IPS DF 6.9 (cell line): Measurements from ENCODE around the gene SUPT3H.

Source experiments
- DNase-seq: peaks from one replicate; pipeline ENCODE4 v3.0.0-alpha.2; 2013; ENCODE audit warnings: low read depth, low spot score
- H3K27ac ChIP-seq: one replicate; pipeline ENCODE4 v1.5.1; 2013; ENCODE audit warnings: low read length, control low read depth
- H3K27me3 ChIP-seq: 2 replicates; pipeline ENCODE4 v1.6.1; 2013; ENCODE audit warnings: mild to moderate bottlenecking, low read length; ENCODE audit not compliant: control insufficient read depth, insufficient read depth
- H3K36me3 ChIP-seq: 2 replicates; pipeline ENCODE4 v1.6.1; 2013; ENCODE audit warnings: low read length; ENCODE audit not compliant: control insufficient read depth, insufficient read depth
- H3K4me1 ChIP-seq: 2 replicates; pipeline ENCODE4 v1.6.1; 2013; ENCODE audit warnings: low read length; ENCODE audit not compliant: control insufficient read depth, insufficient read depth
- H3K4me3 ChIP-seq: 2 replicates; pipeline ENCODE4 v1.5.1; 2013; ENCODE audit warnings: mild to moderate bottlenecking, low read length
- H3K9me3 ChIP-seq: 2 replicates; pipeline ENCODE4 v1.6.1; 2013; ENCODE audit warnings: low read length, inconsistent platforms; ENCODE audit not compliant: control insufficient read depth, insufficient read depth
- WGBS: extraction: QIAGEN DNeasy Blood & Tissue Kit; methylation state at CpG from one replicate; pipeline ENCODE4 v1.1.7; 2013; ENCODE audit warnings: mixed read lengths, missing lambda C conversion rate; ENCODE audit not compliant: insufficient read length, insufficient coverage; 5-methylcytosine and 5-hydroxymethylcytosine counted together

The SUPT3H gene

DNA sequence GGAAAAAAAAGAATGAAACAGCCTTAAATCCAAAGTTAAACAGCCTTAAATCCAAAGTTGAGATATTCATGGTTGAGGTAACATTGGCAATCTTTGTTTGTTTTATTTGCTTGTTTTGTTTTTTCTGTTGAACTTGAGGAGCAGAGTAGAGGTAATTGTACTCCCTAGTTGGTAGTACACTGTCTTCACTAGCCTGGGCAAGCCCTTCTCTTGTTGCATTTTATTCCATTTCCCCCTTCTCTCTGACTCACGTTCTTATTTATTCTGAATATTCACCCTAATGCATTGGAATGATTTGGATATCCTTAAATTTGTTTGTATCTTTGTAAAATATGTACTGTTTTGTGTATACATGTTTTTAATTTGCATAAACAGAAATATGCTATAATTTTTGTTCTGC is 592.6 kb downstream of the SUPT3H start:
- no peak for DNase-seq
- no CpG with 5 or more reads among the region's 1 CpG for WGBS
- Histone ChIP-seq H3K9me3 (no peaks in the 10 kb centered on the region), H3K36me3 (no peaks in the 10 kb centered on the region), H3K27ac (no peak overlapping the region), H3K4me3 (no peak overlapping the region), H3K4me1 (peaks cover 3% of the 10 kb centered on the region; the same call in 1 of the 2 replicates), H3K27me3 (no peaks in the 10 kb centered on the region)

DNA sequence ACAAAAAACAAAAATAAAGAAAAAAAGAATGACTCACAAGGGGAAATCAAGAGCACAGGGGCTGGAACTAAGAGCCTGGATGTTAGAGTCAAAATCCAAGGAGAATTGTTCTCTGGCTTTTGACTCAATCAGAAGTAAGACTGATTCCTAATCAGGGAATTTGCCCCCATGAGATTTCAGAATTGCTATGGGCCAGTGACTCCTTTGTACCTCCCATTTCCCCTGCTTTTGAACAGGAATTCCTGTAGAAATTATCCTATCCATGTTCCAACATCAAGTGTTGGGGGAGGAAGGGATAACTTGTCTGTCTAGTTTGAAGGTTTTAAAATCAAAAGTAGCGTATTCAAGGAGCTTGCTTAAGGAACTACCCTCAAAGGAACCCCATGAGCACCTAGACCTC is 593.5 kb downstream of the SUPT3H start:
- no peaks in the 10 kb centered on the region for H3K27me3 ChIP-seq
- no CpG with 5 or more reads among the region's 1 CpG for WGBS
- peaks cover 3% of the 10 kb centered on the region; the same call in 1 of the 2 replicates for H3K4me1 ChIP-seq
- no peak for DNase-seq
- H3K9me3 ChIP-seq, result no peaks in the 10 kb centered on the region
- no peak overlapping the region for H3K4me3 ChIP-seq
- H3K27ac ChIP-seq, result no peak overlapping the region
- no peaks in the 10 kb centered on the region for H3K36me3 ChIP-seq

DNA sequence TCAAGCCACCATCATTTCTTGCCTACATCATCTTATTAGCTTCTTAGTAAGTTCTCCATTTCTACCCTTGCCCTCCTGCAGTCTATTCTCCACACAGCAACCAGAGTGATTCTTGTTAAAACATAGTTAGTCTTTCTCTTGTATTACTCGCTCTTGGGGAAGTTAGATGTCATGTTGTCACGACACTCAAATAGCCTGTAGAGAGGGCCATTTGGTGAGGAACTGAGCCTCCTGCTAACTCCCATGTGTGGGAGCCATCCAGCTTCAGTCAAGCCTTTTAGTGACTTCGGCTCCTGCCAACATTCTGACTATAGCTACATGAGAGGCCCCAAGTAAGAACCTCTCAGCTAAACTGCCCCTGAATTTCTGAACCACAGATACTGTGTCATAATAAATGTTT is 594.8 kb downstream of the SUPT3H start:
- H3K4me3 ChIP-seq, result no peak overlapping the region
- no peaks in the 10 kb centered on the region for H3K27me3 ChIP-seq
- no CpG with 5 or more reads among the region's 3 CpGs for WGBS
- no peaks in the 10 kb centered on the region for H3K9me3 ChIP-seq
- DNase-seq, result no peak
- H3K36me3 ChIP-seq, result no peaks in the 10 kb centered on the region
- no peak overlapping the region for H3K27ac ChIP-seq
- H3K4me1 ChIP-seq, result no peaks in the 10 kb centered on the region; the same call in 1 of the 2 replicates

DNA sequence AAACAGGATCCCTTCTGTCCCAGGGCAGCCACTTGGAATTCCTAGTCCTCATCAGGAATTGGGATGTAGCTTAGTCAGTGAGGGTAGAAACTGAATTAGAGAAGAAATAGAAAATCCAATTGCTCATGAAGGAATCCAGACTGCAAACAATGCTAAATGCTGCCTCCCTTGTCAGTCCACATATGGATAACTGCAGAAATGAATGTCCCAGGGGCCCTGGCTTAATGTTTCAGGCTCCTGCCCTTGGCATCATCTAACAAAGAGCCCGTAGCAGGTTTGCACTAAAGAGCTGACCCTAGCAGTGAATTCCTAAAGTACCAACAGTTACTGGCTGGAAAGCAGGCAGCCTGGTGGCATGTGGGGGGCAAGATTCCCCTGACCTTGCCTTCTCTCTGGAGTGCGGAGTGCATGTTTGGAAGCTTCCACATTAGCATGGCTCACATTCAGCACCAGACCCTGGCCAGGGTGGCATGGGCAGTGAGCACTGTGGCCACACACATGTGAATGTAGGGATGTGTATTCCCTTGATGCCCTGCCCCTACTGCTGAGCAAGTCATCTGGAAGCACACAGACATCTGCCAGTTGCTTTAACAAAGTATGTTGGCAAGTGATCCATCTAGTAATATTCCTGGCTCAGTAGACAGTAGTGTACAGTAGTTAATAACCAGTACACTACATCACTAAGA is 595.7 kb downstream of the SUPT3H start:
- Histone ChIP-seq H3K9me3 (no peaks in the 10 kb centered on the region), H3K36me3 (no peaks in the 10 kb centered on the region), H3K27ac (no peak overlapping the region), H3K4me3 (no peak overlapping the region), H3K27me3 (no peaks in the 10 kb centered on the region), H3K4me1 (no peaks in the 10 kb centered on the region)
- DNase-seq, result no peak
- WGBS, result no CpG with 5 or more reads among the region's 2 CpGs

DNA sequence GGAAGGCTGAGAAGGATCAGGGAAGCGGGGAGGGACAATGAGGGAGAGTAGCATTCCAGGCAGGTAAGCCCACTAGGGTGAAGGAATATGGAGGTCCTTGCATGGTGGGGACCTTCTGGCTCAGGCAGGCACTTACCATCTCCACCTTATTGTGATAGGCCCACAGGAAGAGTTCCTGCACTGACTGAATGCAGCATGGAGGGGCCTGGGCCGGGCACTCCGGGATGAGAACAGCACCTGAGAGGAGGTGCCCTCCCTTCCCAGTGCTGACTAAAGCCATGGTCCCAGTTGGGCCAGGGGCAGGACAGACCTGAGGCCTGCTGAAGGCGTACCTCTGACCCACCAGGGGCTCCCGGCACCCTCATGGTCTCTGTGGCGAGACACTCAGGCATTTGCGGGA is 597.6 kb downstream of the SUPT3H start:
- Histone ChIP-seq H3K27ac (no peak overlapping the region), H3K27me3 (no peaks in the 10 kb centered on the region), H3K4me3 (no peak overlapping the region), H3K36me3 (no peaks in the 10 kb centered on the region), H3K9me3 (no peaks in the 10 kb centered on the region), H3K4me1 (no peaks in the 10 kb centered on the region)
- WGBS, result no CpG with 5 or more reads among the region's 7 CpGs
- DNase-seq, result no peak

DNA sequence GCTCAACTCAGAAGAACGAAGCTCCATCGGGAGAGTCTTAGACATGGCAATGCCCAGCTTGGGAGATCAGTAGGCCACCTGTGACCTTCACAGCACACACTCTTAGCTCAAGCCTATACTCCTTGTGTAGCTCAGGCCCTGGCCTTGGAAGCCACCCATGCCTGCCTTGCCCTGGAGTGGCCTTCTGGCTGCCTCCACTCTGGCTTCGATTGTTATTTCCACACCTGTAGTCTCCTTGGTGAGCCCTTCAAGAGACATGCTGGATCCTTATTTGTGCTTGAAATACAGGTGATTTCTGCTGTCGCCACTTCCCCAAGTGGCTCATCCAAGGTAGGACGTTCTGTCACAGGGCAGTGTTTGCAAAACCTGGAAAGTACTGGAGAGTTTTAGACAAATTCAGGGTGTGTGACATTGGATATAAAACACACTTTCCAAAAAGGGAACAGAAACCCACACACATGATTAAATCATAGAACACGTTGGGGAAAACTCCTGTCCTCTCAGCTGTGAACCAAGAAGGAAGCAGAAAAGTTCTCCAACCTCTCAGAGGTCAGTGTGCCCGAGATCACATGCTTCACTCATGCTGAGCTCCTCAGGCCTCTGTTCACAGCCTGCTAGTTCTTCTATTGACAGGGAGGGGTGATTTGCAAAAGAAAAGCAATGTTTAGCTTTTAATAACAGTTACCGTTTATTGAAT is 598.5 kb downstream of the SUPT3H start:
- no peak for DNase-seq
- Histone ChIP-seq H3K9me3 (no peaks in the 10 kb centered on the region), H3K4me1 (no peaks in the 10 kb centered on the region), H3K27me3 (no peaks in the 10 kb centered on the region), H3K36me3 (no peaks in the 10 kb centered on the region), H3K27ac (no peak overlapping the region), H3K4me3 (no peak overlapping the region)
- no CpG with 5 or more reads among the region's 8 CpGs for WGBS
